Measurements from ENCODE around the gene TBCD. TPM values are rescaled to one million over a fixed set of nuclear protein-coding genes. Genes with fewer than 3 reads are reported as not detected.

Gene TBCD
- 122 TPM for total RNA-seq

GRCh38 chr17:82751571-82752370 is at the start of gene TBCD:
TSS of gene TBCD (plus strand) at chr17:82752065. CDS start at chr17:82752194, 129 bp downstream.
- intact Hi-C loops (cut with DNase I), result no loop called here
- peak; percentile 96 for DNase-seq (ENCODE audit: low spot score)
- peak; percentile 94 for ATAC-seq

DNA sequence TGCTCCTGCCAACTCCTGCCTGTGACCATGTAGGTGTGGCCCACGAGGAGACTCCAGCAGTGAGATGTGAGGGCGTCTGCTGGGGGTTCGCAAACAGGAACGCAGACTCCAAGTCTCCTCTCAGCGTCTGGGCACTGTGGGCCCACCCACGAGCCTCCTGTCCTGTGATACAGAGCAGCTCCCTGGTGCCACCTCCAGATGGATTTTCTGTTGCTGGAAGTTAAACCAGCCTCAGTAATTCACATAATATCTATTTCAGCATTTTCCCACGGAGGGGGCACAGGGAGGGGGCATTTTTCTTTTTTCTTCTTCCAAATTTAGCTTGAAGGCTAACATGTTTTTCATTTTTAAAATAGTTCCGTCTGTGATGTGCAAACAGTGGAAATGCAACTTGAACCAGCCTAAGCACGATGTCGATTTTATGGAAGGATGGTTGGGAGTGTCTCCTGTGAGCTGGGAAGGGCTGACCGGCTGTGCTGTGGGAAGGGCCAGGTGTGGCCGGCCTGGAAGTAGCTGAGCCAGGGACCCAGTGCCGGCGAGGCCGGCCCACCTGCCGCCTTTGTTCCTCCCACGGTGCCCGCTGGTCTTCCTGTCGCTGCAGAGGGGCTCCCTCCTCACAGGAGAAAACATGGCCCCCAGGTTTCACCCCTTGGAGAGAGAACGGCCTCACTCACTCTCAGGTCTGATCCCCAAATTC is 49.5 kb upstream of the TBCD start:
- DNase-seq (ENCODE audit: low spot score), result no peak
- intact Hi-C loops (cut with DNase I), result no loop called here
- ATAC-seq, result no peak

DNA sequence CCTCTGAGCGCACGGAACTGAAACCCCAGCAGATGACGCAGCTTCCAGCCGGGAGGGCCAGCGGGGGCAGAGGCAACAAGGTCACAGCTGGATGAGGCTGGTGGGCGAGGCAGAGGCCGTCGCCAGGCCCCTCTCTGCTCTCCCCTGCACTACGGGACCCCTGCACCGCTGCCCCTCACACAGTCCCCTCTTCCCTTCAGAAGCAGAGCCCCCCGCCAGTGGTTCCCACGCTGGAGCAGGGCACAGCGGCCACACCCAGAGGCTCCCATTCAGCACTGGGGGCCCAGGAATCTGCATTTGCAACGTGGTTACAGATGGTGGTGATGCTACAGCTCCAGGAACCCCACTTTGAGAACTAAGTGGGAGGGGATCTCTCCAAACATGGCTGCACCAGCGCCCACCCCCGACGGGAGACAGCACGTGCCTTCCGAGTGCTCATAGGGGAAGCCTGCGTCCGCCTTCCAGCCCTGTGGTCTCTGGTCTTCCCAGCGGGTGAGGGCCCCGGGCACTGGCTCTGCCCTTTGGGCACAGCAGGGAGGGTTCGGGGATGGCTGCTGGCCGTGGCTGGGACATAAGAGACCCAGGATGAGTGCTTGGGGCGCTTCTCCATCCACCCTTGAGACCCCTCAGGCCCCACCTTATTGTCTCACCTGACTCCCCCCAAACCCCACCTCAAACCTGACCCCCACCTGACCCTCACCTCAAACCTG is 48.7 kb upstream of the TBCD start:
- ATAC-seq (no peak), DNase-seq (ENCODE audit: low spot score) (no peak)
- intact Hi-C loops (cut with DNase I), result no loop called here

DNA sequence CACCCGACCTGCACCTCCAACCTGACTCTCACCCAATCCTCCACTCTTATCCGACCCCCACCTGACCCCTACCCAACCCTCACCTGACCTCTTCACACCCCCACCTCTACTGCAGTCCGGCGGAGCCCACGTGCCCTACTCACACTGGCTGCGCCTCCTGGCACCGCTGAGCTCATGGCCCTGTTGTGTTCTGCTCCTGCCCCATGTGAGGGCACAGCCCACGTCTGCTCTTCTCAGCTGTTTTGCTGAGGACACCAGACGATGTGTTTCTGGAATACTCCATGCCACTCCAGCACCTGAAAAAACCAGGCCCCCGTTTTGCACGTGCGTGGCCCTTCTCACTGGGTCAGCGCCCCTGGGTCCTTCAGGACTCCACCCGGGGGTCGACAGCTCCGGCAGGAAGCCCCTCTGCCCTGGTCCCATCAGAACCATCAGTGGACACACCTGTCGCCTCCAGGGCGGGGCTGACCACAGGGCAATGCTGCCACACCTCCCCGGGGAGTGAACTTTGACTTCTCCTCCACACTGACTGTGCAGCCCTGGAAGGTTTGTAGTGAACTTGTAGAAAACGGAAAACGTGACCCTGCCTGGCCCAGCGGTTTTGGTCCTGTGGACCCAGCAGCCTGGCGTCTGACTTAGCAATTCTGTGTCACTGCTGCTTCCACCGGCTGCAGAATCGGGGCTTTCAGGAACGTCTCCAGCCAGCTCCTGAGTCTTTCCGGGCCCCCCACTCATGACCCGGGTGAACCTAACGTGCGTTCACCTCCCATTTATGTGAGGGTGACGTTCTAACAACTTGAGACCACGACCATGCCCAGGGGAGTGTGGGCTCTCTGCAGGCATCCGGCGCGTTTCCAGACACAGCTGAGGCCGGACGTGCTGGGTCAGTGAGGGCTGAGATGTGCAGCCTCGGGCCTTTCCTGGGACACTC is 47.7 kb upstream of the TBCD start:
- DNase-seq (ENCODE audit: low spot score) (no peak), ATAC-seq (no peak)
- intact Hi-C loops (cut with DNase I), result no loop called here

DNA sequence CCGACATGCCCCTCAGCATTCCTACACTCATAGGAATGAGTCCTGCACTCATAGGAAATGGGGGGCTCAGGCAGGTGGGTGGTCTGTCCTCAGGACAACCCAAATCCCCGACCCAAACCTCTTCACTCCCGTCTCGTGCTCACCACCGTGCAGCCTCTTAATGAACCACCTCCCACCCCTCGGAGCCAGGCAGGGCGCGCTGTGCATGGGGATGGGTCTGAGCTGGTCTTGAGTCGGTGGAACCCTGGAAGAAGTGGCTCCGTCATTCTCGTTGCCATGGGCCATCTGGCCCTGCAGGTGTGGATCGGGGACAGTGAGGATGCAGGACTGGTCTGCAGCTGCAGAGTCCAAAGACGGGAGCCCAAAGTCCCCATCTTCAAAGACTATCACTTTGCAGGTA is 47.0 kb upstream of the TBCD start:
- no peak for DNase-seq (ENCODE audit: low spot score)
- ATAC-seq, result no peak
- intact Hi-C loops (cut with DNase I), result no loop called here

DNA sequence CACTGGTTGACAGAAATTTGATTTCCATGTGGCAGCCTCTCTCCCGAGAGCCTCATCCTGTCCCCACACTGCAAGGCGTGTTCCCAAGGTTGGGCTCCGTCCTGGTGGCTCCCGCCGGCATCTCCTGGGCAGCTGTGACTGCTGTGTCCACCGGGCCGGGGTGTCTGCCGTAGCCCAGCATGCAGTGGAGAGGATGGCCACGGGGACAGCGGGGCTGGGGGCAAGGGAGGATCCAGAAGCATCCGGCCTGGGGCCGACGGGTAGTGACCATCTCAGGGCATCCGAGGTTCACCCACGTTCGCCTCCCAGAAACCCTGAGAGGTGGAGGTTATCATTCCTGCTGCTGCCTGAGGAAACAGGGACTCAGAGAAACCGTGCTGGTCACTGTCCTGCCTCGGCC is 46.1 kb upstream of the TBCD start:
- DNase-seq (ENCODE audit: low spot score) (no peak), ATAC-seq (no peak)
- intact Hi-C loops (cut with DNase I), result no loop called here

DNA sequence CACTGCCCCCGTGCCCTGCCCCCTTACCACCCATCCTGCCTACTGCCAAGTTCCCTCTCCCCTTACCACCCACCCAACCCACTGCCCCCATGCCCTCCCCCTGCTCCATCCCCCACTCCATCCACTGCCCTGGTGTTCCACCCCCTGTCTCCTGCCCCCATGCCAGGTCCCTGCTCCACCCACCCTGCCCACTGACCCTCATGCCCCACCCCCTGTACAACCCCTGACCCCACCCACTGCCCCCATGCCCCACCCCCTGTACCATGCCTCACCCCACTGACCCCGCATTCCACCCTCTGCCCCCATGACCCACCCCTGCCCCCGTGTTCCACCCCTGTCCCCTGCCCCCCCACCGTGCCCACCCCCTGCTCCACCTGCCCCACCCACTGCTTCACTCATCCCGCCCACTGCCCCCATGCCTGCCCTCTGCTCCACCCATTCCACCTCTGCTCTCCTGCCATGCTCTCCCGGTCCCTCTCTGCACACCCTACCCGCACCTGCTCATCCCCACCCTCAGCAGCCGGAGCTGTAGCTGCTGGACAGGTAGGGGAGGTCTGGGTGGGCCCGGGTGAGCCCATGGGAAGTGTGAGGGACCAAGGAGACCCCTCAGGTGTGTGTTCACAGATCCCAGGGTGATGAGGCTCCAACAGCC is 42.7 kb upstream of the TBCD start:
- intact Hi-C loops (cut with DNase I), result no loop called here
- ATAC-seq, result no peak

GRCh38 chr17:82709676-82710498 is 42.0 kb upstream of the TBCD start:
- DNase-seq (ENCODE audit: low spot score), result no peak
- no peak for ATAC-seq
- intact Hi-C loops (cut with DNase I), result no loop called here

More for the DNA sequence above, 42.7 kb upstream of the TBCD start:
- DNase-seq (ENCODE audit: low spot score), result no peak

DNA sequence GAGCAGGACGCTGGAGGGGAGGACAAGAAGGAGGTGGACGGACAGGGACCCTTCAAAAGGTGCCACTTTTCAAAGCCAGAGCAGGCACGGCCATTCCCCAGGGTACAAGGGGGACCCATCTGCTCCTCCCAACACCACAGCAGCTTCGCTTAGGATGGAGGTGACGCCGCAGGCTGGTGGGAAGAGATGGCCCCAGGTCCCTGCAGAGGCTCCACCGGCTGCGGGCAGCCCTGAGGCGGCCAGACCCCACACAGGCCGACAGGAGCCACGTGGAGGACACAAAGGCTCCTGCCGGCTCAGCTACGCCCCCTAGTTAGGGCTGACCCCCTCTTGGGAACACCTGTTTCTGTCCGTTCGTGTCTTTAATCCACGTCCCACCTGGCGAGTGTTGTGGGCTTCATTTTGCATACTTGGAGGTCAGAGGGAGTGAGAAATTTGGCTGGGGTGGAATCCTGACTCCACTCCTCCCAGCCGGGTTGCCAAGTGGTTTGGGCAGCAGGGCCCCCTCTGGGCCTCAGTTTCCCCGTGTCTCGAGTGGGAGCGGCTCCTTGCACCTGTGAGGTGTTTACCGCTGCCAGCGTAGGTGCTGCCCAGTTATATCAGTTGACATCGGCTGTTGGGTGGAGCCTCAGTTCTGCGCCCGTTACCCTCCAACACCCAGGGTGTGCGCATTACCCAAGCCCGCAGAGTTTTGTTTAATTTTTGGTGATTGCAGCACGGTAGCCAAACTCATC is 41.2 kb upstream of the TBCD start:
- DNase-seq (ENCODE audit: low spot score) (no peak), ATAC-seq (no peak)
- intact Hi-C loops (cut with DNase I), result no loop called here

DNA sequence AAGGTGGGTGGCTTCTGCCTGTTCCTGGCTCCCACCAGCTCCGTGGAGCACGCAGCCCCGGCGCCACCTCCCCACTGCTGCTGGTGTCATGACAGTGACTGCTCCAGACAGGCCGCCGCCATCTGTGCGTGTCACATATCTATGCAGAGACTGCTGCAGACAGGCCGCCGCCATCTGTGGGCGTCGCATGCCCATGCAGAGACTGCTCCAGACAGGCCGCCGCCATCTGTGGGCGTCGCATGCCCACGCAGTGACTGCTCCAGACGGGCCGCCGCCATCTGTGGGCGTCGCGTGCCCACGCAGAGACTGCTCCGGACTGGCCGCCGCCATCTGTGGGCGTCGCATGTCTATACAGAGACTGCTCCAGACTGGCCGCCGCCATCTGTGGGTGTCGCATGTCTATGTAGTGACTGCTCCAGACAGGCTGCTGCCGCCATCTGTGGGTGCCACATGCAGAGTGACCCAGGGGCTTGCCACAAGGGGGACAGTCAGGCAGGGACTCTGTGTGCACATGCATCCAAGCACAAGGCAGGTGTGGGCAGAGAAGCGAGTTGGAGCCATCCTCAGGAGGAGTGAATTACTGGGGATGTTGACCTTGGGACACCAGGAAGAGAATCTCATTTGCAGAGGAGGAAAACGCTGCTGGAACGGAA is 38.7 kb upstream of the TBCD start:
- intact Hi-C loops (cut with DNase I), result no loop called here
- no peak for ATAC-seq
- DNase-seq (ENCODE audit: low spot score), result no peak

- ATAC-seq (peak; percentile 95), DNase-seq (ENCODE audit: low spot score) (peak; percentile 95)
- intact Hi-C loops (cut with DNase I), result no loop called here
Measured at GRCh38 chr17:82716203-82717010, 35.5 kb upstream of the TBCD start, which contains the start of gene FN3KRP. TSS of gene FN3KRP (plus strand) at chr17:82716706. CDS start at chr17:82716756, 50 bp downstream.

DNA sequence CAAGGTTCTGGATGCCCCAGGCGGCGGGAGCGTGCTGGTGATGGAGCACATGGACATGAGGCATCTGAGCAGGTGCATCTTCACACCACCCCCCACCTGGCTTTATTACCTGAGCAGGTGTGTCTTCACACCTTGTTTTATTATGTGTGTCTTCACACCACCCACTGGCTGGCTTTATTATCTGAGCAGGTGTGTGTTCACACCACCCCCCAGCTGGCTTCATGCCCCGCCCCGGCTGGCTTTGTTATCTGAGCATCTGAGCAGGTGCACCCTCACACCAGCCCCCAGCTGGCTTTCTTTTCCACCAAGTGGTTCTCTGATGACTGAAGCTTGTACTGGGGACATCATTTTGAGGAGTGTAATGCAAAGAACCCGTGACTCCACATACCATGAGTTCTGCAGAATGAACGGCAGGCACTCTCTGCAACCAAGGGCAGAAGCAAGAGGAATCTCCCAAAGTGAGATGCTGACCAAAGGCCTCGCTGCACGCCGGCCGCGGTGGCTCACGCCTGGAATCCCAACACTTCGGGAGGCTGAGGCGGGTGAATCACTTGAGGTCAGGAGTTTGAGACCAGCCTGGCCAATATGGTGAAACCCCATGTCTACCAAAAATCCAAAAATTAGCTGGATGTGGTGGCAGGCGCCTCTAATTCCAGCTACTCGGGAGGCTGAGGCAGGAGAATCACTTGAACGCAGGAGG is 32.7 kb upstream of the TBCD start:
- no peak for ATAC-seq
- intact Hi-C loops (cut with DNase I), result no loop called here
- DNase-seq (ENCODE audit: low spot score), result no peak

GRCh38 chr17:82720204-82720603 is 31.7 kb upstream of the TBCD start:
- DNase-seq (ENCODE audit: low spot score), result no peak

GRCh38 chr17:82722341-82723013 is 29.4 kb upstream of the TBCD start:
- intact Hi-C loops (cut with DNase I), result no loop called here
- ATAC-seq (no peak), DNase-seq (ENCODE audit: low spot score) (no peak)

More at GRCh38 chr17:82720204-82720603, 31.7 kb upstream of the TBCD start:
- no peak for ATAC-seq
- intact Hi-C loops (cut with DNase I), result no loop called here
